AG09309 (cell line): ENCODE data around the gene BRIP1.
"Not testable (repeated sequence)": the region's sequence is repeated elsewhere in the genome, so short reads cannot be mapped to it uniquely, and the experiment has no call there.

Experiments used
- DNase-seq: peaks from one replicate; pipeline ENCODE4 v3.0.0-alpha.2; 2010; ENCODE audit warnings: low read depth
- H3K4me3 ChIP-seq: 2 replicates; pipeline ENCODE4 v1.5.1; 2011; ENCODE audit warnings: mild to moderate bottlenecking, low read depth, low read length, moderate library complexity; ENCODE audit not compliant: control insufficient read depth
- TF ChIP-seq, protein P1 (sequence below): IDR thresholded peaks from 2 replicates; pipeline ENCODE4 v1.5.1; 2011; ENCODE audit warnings: mild to moderate bottlenecking, low read depth, low read length, inconsistent platforms; ENCODE audit not compliant: insufficient read depth, control insufficient read depth; ENCODE audit errors: missing control alignments

Gene BRIP1

DNA sequence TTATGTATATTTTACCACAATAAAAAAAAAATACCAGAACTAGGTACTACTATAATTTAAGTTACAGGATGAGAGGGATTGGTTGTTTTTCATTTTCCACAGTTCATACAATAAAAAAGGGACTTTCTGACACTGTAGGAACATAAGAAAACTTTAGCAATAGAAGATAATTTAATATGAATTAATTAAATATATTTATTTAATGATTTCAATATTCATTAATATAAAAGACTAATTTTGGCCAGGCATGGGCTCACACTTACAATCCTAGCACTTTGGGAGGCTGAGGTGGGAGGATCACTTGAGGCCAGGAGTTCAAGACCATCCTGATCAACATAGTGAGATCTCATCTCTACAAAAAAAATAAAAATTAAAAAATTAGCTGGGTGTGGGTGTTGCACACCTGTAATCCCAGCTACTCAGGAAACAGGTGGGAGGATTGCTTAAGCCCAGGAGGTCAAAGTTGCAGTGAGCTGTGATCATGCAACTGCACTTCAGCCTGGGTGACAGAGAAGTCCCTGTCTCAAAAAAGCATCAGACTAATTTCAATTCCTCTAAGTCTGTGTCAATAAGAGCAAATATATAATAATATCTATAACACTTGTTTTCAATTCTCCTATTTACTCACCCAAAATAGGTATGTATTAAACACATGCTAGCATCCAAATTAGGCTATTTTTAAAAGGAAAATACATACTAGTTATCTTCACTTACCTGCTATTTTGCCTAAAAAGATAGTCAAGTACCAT, 79.6 kb downstream of the BRIP1 start:
- no peak for DNase-seq
- H3K4me3 ChIP-seq = no peak overlapping the region
- TF ChIP-seq, protein P1, sequence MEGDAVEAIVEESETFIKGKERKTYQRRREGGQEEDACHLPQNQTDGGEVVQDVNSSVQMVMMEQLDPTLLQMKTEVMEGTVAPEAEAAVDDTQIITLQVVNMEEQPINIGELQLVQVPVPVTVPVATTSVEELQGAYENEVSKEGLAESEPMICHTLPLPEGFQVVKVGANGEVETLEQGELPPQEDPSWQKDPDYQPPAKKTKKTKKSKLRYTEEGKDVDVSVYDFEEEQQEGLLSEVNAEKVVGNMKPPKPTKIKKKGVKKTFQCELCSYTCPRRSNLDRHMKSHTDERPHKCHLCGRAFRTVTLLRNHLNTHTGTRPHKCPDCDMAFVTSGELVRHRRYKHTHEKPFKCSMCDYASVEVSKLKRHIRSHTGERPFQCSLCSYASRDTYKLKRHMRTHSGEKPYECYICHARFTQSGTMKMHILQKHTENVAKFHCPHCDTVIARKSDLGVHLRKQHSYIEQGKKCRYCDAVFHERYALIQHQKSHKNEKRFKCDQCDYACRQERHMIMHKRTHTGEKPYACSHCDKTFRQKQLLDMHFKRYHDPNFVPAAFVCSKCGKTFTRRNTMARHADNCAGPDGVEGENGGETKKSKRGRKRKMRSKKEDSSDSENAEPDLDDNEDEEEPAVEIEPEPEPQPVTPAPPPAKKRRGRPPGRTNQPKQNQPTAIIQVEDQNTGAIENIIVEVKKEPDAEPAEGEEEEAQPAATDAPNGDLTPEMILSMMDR = no peak

DNA sequence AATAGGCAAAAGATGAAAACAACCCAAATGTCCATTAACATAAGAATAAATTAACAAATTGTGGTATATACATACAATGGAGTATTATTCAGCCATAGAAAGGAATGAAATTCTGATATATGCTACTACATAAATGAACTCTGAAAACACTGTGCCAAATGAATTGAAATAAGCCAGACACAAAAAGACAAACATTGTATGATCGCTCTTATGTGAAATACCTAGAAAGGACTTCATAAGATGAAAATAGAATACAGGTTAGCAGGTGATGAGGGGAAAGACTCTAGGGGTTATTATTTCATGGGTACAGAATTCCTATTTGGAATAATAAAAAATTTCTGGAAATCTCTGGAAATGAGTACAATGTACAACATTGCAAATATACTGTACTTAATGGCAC, 80.2 kb downstream of the BRIP1 start:
- TF ChIP-seq, protein P1 = no peak
- DNase-seq = no peak
- H3K4me3 ChIP-seq = no peak overlapping the region

DNA sequence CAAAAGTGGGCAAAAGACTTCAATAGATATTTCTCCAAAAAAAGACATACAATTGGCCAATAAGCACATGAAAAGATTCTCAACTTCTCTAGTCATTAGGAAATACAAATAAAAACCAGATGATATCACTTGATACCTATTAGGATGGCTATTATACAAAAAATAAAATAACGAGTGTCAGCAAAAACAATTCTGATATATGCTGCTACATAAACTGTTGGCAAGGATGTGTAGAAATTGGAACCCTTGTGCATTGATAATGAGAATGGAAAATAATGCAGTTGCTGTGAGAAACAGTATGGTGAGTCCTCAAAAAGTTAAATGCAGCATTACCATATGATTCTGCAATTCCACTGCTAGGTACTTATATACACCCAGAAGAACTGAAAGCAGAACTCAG, 80.6 kb downstream of the BRIP1 start:
- no peak overlapping the region for H3K4me3 ChIP-seq
- TF ChIP-seq, protein P1 = no peak
- DNase-seq = no peak

DNA sequence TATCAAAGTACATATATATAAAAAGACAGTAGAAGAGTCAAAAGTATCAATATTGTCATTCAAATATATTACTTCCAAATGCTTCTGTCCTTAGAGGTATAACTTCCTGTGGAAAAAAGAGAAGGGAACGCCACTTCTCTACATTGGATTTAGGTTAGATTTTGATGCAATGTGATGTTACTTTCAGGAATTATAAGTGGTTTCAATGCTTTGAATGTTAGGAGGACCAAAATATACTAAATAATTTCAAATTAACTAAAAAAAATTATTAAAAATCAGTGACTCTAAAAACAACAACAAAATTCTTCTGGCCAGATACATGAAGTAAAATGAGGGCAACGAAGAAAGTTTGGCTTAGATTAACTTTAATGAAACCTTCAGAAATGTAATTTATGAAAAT, 88.0 kb downstream of the BRIP1 start:
- TF ChIP-seq, protein P1 = no peak
- no peak overlapping the region for H3K4me3 ChIP-seq

DNA sequence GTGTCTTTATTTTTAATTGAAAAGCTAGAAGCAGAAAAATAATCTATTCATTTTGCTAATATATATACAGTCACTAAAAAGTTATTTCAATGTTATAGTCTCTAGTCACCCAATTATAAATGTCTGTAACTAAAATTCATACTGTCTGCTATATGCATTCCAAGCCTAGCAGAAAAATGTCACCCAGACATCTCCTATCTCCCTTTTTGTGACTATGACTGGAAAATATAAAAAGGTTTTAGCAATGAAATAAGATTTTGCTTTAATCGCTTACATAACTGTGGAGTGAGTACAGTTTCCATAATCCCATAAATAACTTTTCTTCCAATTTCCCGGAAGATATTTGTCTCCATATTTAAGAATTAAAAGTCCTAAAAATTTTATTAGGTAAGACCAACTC, 88.6 kb downstream of the BRIP1 start:
- H3K4me3 ChIP-seq = no peak overlapping the region
- TF ChIP-seq, protein P1 = no peak
- DNase-seq = no peak

More for the DNA sequence above, 88.0 kb downstream of the BRIP1 start:
- DNase-seq = no peak

DNA sequence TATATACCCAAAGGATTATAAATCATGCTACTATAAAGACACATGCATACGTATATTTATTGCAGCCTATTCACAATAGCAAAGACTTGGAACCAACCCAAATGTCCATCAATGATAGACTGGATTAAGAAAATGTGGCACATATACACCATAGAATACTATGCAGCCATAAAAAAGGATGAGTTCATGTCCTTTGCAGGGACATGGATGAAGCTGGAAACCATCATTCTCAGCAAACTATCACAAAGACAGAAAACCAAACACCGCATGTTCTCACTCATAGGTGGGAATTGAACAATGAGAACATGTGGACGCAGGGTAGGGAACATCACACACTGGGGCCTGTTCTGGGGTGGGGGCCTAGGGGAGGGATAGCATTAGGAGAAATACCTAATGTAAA, 89.2 kb downstream of the BRIP1 start:
- not testable (repeated sequence) for DNase-seq, H3K4me3 ChIP-seq

DNA sequence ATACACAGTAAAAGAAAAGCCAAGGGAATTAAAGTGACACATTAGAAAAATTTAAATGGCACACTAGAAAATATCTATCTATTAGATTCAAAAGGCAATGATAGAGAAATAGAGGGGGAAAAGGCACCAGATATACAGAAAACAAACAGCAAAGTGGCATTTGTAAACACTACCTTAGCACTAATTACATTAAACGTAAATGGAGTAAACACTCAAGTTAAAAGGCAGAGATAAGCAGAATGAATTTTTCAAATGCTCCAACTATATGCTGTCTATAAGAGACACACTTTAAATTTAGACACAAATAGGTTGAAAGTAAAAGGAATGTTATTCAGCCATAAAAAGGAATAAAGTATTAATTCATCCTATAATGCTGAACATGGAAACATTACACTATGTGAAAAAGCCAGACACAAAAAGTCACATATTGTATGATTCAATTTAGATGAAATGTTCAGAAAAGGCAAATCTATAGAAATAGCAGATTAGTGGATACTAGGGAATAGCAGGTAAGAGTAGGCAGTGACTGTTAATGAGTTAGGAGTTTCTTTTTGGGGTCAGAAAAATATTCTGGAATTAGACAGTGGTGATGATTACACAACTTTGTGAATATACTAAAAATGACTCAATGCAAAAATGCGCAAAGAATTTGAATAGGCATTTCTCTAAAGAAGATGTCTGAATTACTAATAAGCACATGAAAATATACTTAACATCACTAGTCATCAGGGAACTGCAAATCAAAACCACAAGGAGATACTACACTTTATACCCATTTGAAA, 92.4 kb downstream of the BRIP1 start:
- peak; percentile 52 for DNase-seq
- TF ChIP-seq, protein P1 = no peak
- H3K4me3 ChIP-seq = no peak overlapping the region
